GM18502 (cell line): Measurements from ENCODE around the gene ZFYVE1.
"Not testable (repeated sequence)": the region's sequence is repeated elsewhere in the genome, so short reads cannot be mapped to it uniquely, and the experiment has no call there.

Experiments
- ATAC-seq: cut with Tn5 transposase; IDR thresholded peaks from one replicate; pipeline ENCODE4 v1.9.1; 2021; ENCODE audit warnings: mild to moderate bottlenecking; ENCODE audit not compliant: unreplicated experiment, poor library complexity

ZFYVE1 gene, protein sequence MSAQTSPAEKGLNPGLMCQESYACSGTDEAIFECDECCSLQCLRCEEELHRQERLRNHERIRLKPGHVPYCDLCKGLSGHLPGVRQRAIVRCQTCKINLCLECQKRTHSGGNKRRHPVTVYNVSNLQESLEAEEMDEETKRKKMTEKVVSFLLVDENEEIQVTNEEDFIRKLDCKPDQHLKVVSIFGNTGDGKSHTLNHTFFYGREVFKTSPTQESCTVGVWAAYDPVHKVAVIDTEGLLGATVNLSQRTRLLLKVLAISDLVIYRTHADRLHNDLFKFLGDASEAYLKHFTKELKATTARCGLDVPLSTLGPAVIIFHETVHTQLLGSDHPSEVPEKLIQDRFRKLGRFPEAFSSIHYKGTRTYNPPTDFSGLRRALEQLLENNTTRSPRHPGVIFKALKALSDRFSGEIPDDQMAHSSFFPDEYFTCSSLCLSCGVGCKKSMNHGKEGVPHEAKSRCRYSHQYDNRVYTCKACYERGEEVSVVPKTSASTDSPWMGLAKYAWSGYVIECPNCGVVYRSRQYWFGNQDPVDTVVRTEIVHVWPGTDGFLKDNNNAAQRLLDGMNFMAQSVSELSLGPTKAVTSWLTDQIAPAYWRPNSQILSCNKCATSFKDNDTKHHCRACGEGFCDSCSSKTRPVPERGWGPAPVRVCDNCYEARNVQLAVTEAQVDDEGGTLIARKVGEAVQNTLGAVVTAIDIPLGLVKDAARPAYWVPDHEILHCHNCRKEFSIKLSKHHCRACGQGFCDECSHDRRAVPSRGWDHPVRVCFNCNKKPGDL

DNA sequence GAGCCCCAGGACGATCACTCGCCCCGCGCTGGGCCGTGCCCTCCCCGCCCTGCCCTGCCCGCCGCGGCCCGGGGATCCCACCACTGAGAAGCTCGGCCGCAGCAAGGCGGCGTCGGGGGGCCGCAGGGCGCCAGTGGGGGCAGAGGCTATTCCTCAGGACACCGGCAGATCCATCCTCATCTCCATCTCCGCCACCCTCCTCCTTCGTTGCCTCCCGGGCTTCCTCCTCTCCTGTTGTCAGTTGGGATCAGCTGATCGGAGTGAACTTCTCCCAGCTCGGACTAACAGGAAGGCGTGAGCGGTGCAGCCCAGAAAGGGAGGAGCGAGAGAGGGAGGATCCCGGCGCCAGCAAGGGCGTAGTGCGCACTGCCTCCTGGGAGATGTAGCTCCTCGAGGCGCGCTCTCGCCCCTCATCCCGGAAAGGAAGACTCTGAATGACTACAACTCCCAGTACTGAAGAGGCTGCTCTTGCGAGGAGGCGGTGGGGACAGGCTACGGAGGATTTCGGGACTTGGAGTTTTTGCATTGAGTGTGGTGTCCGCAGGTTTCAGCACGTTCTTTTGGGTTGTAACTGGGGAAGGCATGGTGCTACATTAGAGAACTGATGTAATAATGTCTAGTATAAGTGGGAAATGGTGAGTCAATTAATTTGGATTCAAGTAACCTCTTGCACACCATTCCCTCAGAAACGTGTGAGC, at the start of gene ZFYVE1:
Gene ZFYVE1, minus strand, starts transcription at position 262 of the 698 bp plus-strand sequence. CDS start 2,598 bp downstream, outside the sequence.
- ATAC-seq, result peak; percentile 97

DNA sequence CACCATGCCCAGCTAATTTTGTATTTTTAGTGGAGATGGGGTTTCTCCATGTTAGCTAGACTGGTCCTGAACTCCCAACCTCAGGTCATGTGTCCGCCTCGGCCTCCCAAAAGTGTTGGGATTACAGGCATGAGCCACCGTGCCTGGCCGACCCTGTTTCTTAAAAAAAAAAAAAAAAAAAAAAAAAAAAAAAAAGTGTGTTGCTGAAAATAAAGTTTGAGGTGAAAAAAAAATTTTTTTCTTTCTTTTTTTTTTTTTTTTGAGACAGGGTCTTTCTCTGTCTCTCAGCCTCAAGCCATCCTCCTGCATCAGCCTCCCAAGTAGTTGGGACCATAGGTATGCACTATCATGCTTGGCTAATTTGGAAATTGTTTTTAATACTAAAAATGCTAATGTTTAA, 42.7 kb upstream of the ZFYVE1 start:
- ATAC-seq, result no peak

DNA sequence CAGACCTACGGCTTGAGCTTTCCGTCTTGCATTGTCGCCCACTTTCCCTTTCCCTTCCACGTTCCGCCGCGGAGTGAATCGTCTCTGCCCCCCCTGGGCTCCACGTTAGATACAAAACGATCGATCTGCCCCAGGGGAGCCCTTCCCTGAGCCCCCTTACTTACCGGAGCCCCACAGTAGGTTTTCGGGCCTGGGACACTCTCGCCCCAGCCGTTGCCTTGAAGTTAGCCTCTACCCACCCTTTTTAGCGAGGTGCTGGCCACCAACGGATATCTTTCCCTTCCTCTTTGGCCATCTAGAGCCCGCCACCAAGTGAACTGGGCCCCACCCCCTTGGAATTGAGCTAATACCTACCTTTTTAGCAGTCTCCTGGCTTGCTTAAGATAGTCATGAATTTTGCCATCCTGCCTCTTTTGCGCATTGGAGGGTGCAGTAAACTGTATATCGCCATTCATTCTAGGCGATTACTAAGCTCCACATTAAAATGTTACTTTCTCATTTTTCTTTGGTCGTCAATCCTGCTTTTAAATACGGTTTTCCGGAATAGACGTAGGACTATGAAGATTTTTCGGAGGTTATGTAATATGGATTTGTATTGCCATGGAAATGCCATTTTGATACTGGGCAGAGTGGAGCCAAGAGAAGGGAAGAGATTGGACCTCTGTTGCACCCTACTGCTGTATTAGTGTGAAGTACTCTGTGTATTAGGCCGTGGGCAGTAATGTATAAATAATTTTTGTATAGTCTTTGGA, 32.2 kb upstream of the ZFYVE1 start:
- ATAC-seq, result peak; percentile 11

DNA sequence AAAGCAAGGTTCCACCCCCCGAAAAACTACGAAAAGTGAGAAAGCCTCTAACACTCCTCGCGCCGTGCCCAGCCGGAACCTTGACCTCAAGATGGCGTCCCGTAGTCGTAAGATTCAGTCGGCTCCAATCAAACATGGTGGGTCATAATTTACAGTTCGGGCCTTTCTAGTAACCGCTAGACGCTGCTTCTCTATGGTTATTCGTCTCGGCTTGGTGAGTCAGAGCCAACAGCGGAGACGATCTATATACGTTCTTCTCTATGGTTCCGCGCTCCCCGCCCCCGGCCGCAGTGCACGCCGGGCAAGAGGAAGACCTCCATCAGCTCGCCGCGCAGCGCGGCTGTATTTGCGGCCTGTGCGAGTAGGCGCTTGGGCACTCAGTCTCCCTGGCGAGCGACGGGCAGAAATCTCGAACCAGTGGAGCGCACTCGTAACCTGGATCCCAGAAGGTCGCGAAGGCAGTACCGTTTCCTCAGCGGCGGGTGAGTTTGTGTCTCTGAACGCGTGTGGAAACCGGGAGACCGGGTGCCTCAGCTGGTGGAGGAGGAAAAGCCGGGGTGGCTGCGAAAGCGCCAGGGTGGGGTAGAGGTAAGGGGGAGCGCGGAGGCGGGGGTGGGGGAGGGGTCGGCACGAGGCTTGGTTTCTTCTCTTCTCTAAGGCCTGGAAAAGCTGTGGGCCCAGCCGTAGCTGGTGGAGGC, 31.5 kb upstream of the ZFYVE1 start, which contains the start of gene RBM25:
Gene RBM25, plus strand, starts transcription at position 311 of the 698 bp plus-strand sequence. CDS start 13,108 bp downstream, outside the sequence.
- peak; percentile 93 for ATAC-seq

DNA sequence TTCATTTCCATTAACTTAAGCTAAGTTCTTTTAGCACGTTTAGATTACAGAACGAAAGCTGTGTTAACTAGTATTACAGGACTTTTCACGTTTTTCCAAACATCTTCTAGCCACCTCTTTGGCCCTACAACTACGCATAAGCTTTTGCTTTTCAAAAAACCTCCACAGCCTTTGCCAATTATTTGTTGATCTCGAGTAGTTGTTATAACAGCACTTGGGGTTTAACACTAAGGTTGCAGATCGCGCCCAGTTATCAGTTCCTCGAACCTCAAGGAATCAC, 31.0 kb upstream of the ZFYVE1 start:
- no peak for ATAC-seq

DNA sequence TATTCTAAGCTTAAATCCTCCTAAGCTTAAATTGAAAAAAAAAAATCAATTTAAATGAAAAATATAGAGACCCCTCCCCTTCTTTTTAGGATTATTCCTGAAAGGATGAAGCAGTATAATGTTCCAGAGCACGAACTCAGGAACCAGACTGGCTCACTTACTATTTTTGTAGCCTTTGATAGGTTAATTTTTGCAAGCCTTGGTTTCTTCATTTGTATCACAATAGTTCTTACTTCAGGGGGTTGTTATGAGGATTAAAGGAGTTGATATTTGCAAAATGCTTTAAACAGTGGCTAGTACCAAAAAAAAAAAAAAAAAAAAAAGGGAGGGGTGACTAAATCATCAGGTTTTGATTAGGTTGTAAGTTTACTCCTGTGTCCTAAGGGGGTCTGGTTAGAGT, 28.3 kb upstream of the ZFYVE1 start:
- ATAC-seq, result no peak

DNA sequence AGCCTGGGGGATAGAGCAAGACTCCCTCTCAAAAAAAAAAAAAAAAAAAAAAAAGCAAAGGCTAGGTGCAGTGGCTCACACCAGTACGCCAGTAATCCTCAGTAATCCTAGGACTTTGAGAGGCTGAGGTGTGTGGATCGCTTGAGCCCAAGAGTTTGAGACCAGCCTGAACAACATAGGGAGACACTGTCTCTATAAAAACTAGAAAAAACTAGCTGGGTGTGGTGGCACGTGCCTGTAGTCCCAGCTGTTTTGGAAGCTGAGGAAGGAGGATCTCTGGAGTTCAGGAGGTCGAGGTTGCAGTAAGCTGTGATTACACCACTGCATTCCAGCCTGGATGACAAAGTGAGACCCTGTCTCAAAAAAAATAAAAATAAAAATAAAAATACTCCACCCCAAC, 22.5 kb upstream of the ZFYVE1 start:
- ATAC-seq, result no peak

DNA sequence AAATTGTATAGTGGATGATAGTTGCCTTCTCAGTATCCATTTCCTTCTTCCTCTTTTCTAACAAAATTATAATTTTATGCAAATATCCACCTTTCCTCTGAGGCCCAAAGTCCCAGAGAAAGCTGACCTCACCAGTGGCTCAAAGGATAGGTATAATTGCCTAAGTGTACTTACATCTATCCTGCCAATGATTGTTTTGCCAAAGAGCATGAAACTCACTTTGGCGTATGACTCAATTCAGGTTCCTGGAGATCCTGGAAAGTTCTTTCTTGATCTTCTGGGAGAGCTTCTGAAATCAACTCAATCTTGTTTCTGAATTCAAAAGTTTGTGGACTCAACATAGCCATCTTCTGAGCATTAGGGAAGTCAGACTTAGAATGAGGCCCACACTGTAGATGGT, 20.9 kb upstream of the ZFYVE1 start:
- no peak for ATAC-seq

DNA sequence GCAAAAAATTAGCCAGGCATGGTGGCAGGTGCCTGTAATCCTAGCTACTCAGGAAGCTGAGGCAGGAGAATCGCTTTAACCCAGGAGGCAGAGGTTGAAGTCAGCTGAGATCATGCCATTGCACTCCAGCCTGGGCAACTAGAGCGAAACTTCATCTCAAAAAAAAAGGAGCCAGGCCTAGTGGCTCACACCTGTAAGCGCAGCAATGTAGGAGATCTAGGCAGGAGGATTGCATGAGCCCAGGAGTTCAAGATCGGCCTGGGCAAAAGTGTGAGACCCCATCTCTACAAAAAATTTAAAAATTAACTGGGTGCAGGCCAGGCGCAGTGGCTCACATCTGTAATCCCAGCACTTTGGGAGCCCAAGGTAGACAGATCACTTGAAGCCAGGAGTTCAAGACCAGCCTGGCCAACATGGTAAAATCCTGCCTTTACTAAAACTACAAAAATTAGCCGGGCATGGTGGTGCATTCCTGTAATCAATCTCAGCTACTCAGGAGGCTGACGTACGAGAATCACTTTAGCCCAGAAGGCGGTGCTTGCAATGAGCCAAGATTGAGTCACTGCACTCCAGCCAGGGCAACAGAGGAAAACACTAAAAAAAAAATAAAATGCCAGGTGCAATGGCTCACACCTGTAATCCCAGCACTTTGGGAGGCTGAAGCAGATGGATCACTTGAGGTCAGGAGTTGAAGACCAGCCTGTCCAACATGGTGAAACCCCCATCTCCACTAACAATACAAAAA, 10.0 kb upstream of the ZFYVE1 start:
- not testable (repeated sequence) for ATAC-seq

DNA sequence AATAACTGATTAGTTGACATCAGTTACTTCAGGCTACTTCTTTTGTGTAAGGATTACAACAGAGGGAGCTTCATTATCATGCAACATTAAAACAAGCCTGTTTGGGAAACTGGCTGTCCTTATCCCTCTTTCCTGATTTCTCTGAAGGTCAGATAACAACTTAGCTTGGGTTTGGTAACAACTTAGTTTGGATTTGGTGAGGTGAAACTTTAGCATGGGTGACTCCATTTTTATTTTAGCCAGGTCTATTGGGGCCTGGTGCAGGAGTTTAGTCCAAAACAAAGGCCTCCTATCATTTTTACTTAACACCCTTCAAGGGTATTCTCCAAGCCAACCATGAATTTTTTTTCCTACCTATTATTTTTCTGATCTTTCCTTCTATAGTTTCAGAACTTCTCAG, 1.1 kb upstream of the ZFYVE1 start:
- no peak for ATAC-seq

DNA sequence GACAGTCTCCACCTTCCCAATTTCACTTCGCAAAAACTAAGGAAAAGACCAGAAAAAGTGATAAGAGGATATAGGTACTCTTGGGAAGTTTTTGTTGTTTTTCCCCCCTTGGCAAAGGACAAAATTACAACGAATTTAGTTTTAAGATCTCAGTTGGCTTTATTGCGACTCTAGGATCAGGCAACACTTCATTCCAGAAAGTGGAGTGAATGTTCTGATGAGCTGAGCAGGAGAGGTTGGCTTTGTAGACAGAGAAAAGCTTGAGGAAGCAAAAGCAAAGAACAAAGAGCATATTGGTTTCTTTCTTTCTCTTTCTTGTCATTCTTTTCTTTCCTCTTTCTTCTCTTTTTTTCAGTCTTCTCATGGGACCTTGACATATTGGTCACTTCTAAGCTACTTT, 640 bp upstream of the ZFYVE1 start:
- ATAC-seq, result no peak

DNA sequence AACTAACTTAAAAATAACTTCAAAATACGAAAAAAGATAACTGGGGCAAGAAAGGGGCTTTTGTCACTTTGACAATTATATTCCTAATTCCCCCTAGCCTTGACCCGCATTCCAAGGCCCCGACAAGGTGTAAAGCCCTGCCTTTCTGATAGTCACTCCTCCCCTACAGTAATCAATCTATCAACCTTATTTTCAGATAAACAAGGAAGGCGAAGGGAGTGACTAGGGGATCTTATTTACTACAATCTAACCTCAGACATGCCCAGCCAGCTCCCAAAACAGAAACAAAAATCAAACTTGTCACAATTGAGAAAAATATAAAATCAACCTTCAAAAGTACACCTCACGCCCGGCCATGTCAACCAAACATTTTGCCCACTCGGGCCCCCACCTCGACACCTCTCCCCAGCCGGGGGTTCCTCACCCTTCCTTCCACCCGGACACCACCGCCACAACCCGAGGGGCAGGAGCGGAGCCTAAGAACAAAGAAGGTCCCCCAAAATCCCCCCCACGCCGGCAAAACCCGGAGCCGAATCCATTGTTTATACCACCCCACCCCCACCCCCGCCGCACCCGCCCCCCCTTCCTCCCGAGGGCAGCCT, 562 bp downstream of the ZFYVE1 start:
- ATAC-seq, result no peak

DNA sequence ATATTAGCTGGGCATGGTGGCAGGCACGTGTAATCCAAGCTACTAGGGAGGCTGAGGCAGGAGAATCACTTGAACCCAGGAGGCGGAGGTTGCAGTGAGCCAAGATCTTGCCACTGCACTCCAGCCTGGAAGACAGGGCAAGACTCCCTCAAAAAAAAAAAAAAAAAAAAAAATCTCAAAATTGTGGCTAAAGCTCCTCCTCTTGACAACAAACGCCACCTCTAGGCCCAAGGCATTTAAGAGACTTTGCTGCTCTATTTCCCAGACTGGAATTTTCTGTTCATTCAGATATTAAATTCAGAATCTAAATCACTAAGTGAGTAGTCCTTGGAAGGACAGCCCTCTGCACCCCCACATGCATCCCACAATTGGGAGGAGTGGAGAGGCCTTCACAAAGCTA, 1.4 kb downstream of the ZFYVE1 start:
- no peak for ATAC-seq

DNA sequence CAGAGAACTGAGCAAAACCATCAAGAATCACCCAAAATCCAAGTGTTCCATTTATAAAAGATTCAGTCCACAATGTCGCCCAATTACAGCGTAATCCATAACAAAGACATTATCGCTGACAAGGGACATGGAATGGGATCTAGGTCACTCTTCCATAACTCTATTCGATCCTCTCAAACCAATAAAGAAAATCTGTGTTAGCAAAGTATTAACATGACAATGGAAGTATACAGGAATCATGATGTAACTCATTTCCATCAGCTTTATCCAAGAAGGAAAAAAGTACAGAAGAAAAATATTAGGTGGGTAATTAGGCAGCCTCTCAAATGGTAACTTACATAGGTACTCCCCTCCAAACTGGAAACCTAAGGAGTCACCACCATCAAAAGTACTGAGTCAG, 4.9 kb downstream of the ZFYVE1 start:
- no peak for ATAC-seq

DNA sequence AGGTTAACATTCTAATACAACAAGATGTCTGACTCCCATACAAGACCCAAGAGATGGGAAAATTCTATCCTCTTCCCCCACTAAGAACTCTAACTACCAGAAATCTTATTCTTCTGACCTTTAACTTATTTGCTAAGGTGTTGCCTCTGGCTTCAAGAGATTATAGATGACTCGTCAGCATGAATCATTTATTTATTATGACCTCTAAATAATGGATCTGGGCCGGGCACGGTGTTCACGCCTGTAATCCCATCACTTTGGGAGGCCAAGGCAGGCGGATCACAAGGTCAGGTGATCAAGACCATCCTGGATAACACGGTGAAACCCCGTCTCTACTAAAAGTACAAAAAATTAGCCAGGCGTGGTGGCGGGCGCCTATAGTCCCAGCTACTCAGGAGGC, 10.9 kb downstream of the ZFYVE1 start:
- ATAC-seq, result not testable (repeated sequence)

DNA sequence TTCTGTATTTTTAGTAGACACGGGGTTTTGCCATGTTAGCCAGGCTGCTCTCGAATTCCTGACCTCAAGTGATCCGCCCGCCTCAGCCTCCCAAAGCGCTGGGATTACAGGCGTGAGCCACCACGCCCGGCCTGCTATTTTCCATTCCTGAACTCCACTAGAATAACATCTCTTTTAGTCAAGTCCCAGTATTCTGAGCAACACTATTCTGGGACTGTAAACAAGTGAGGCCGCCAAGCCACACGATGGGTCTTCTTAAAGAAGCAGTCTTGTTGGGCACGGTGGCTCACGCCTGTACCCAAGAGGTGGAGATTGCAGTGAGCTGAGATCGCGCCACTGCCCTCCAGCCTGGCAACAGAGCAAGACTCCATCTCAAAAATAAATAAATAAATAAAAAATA, 11.4 kb downstream of the ZFYVE1 start:
- not testable (repeated sequence) for ATAC-seq

DNA sequence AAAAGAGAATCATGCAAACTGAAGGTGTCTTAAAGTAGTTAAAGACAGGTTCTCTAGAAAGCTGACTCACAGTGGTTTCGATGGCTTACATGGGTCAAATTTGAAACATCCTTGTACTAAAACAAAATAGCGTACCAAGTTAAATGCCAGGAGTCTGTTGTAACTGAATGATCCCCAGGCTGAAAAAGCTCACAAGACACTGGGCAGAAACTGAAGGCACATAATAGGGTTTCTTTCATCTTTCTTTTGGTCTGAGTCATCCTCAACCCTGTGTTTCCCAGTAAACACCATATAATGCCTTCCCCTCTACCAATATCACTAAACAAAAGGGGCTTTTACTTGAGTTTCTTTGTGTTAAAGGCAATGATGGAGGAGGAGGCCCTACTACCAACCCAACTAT, 12.8 kb downstream of the ZFYVE1 start:
- ATAC-seq, result peak; percentile 65

DNA sequence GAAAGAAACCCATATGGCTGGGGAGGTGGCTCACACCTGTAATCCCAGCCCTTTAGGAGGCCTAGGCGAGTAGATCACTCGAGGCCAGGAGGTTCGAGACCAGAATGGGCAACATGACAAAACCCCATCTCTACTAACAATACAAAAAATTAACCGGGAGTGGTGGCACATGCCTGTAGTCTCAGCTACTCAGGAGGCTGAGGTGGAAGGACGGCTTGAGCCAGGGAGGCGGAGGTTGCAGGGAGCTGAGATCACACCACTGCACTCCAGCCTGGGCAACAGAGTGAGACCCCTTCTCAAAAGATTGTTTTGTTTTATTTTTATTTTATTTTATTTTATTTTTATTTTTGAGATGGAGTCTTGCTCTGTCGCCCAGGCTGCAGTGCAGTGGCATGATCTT, 15.7 kb downstream of the ZFYVE1 start:
- ATAC-seq, result not testable (repeated sequence)

DNA sequence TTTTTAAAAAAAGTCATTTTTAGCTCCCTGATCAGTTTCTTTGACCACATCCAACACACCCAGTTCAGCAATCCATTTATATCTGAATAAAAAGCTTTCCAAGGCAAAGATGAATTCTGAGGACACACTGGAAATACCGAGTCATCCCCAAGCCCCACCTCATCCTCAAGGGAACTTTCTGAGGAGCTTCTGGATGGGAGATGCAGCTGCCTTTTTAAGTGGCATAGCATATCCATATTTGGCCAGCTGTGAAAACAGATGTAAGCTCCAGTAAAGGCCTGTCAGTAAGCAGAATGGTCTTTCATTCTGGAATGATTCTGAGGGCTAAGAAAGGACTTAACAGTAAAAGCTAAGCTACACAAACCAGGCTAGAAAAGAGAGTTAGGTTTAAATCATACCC, 18.4 kb downstream of the ZFYVE1 start:
- ATAC-seq, result no peak
